Measurements from ENCODE around the gene ZNF644.
"Not testable (repeated sequence)": the region's sequence is repeated elsewhere in the genome, so short reads cannot be mapped to it uniquely, and the experiment has no call there.

ZNF644 gene

DNA sequence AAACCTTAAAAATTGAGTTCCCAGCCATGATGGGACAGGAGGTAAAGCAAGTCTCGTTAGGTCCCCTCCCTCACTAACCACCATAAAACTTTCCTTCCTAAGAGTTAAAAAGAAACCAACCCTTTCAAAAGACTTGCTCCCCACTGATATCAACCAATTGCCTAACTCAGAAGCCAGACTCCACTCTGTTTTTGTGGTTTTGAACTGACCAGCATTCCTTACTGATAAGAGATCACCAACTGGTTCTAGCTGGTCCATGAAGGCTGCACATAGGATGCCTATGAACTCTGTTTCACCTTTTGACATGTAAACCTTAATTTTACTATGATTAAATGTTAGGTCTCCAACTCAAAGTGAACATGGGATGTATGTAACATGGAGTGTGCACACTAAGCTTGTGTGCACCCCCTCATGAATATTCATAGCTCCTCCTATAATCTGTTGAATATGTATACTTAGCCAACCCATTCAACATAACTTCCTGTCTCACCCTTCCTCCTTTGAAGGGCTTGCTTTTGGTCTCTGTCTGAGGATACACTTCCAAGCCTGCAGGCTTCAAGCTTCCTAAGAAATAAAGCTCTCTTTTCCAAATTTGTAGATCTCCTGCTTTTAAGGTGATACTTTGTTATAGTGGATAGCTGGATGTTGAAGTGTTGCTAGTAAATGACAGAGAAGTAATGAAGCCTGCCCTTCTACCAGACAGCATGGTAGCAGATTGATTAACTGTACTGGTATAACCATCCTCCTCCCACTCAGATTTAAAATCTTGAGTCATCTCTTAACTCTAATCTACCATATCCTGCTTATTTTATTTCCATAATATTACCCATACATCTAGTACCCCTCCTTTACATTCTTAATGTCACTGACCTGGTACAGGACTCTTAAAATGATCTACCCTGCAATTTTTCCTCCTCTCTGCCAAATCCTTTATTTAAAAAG lies 95.6 kb downstream of the ZNF644 start:
- DNase-seq, result no peak

DNA sequence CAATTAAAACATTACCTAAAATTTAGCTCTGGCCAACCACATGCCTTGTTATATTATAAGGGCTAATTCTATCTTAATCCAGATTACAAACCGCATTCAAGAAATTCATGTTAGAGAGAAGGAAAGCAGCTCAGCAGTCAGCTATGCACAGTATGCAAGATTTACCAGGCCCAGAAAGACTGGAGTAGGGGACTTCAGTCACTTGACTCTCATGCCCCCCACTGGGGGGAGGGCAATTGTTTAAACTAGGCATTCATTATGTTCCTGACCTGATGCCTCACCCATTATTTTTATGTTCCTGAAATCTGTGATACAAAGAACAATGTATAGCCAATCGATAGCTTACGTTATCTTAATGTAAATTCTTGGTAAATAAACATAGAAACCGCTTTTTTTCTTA lies 96.9 kb downstream of the ZNF644 start:
- no peak for DNase-seq

- DNase-seq, result no peak
Measured at GRCh38 chr1:90922996-90923395, 98.8 kb downstream of the ZNF644 start.

GRCh38 chr1:90922202-90922601 lies 99.6 kb downstream of the ZNF644 start:
- DNase-seq, result no peak

DNA sequence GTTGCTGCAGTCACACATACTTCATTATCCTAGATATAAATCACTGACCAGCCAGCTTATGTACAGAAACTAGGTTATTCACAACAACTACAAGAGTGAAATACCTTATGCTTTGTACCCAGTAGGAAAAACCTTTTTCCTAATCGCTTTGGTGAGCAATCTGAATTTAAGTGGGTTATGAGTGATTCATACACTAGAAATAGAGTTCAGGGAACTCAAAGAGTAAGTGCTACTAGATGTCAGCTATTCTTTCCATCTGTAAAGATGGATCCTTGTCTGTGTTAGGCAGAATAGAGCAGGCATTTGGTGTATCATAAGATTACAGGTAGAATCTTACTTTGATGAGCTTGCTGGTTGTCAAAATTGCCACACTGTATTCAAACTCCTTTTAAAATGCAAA lies 101.9 kb downstream of the ZNF644 start:
- DNase-seq, result no peak

GRCh38 chr1:90919190-90919719 lies 102.6 kb downstream of the ZNF644 start:
- DNase-seq, result no peak

DNA sequence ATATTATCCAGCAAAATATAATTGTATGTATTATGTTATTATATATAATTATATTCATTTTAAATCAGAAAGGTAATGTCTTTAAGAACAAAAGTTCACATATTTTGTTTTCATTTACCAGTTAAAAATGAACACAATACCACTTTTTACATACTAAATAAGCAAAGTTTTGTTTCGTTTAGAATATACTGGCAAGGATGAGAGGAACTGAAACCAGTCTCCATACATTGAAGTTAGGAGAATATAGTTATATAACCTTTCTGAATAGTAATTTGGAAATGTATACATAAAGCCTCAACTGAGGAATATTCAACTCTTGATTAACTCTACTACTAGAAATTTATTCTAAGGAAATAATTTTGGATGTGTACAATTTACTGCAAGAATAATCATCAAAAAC lies 110.5 kb downstream of the ZNF644 start:
- DNase-seq, result no peak

- no peak for DNase-seq
Measured at GRCh38 chr1:90902672-90903071, 119.2 kb downstream of the ZNF644 start.

DNA sequence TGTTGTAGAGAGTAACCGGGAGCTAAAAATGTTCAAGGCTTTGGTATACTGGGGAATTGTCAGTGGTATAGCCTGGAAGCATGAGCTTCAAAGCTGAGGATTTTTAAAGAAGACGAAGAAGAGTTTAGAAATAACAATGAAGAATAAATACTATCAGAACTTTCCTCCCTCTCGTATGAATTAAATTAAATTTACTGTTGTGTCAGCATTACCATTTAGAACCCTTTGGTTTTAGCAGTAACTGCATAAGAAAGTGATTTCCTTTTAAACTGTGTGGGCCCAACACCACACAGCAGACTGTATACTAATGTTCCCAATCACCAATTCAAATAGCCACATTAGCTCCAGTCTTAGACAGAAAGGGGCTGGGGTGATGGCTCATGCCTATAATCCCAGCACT lies 122.6 kb downstream of the ZNF644 start:
- DNase-seq, result no peak

DNA sequence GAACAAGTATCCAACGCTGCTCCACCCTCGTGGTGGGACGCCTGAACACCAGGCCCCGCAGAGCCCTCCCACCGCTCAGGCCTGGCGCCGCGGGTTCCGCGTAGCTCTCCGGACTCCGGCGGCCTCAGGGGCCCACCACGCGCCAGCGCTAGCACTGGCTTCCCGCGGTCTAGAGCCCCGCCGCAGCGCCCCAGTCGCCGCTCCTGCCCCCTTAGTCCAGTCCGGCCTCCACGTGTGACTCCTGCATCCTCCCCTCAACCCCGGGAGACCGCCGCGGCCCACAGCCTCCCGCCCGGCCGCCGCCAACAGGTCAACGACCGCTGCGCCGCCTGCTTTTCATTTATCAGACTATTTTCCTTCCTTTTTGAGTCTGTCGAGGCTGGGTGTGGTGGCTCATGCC lies 128.2 kb downstream of the ZNF644 start:
- not testable (repeated sequence) for DNase-seq

- not testable (repeated sequence) for DNase-seq
Measured at GRCh38 chr1:90892884-90893283, 129.0 kb downstream of the ZNF644 start.

GRCh38 chr1:90892196-90892595 lies 129.6 kb downstream of the ZNF644 start:
- not testable (repeated sequence) for DNase-seq

- DNase-seq, result not testable (repeated sequence)
Measured at GRCh38 chr1:90891756-90892155, 130.1 kb downstream of the ZNF644 start.

DNA sequence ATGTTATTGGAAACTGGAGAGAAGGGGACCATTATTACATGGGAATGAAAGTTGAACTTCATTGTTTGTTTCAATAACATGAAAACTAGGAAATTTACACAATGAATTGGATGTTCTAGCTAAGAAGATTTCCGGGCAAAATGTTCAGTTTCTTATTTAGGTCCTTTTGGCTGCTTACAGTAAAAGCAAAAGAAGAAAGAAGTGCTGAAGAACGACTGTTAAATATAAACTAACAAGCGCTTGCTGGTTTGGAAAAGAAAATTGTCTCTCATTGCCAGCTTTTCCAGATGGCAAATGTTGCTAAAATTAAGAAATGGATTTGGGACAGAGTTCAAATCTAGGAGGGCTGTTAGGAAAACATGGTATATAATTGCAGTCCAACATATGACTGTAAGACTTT lies 139.6 kb downstream of the ZNF644 start:
- DNase-seq, result no peak

- DNase-seq, result no peak
Measured at GRCh38 chr1:90881034-90881433, 140.8 kb downstream of the ZNF644 start.

DNA sequence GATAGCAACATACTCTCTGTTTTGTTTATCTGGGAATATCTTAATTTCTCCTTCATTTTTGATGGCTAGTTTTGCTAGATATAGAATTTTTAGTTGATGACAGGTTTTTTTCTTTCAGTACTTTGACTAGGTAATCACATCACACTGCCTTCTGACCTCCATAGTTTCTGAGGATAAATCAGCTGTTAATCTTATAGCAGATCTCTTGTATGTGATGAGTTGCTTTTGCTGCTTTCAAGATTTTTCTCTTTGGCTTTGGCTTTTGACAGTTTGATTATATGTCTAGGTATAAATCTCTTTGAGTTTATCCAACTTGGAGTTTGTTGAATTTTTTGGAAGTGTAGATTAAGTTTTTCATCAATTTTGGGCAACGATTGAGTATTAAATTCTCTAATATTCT lies 142.6 kb downstream of the ZNF644 start:
- no peak for DNase-seq

- no peak for DNase-seq
Measured at GRCh38 chr1:90876101-90876500, 145.7 kb downstream of the ZNF644 start.
